Mesothelial cell of epicardium (in vitro differentiated cells): ENCODE results near the gene ZBTB24. TPM values are rescaled to one million over a fixed set of nuclear protein-coding genes. Genes with fewer than 3 reads are reported as not detected.
A peak's percentile ranks its signal among the peaks of the same experiment; 100 is the strongest.

Source experiments
- DNase-seq, 2 experiments: peaks; one replicate each; pipeline ENCODE4 v3.0.0; 2021; ENCODE audit warnings: low spot score in 2 of 2; ENCODE audit not compliant: unreplicated experiment in 2 of 2
- H3K27ac Mint-ChIP-seq: 2 replicates; pipeline ENCODE4 v1.8.0; 2021; ENCODE audit warnings: mixed read lengths
- H3K27me3 Mint-ChIP-seq: 2 replicates; pipeline ENCODE4 v1.8.0; 2021; ENCODE audit warnings: low read depth, mixed read lengths
- H3K36me3 Mint-ChIP-seq: 2 replicates; pipeline ENCODE4 v1.8.0; 2021; ENCODE audit warnings: mixed read lengths
- H3K4me1 Mint-ChIP-seq: 2 replicates; pipeline ENCODE4 v1.8.0; 2021; ENCODE audit warnings: mixed read lengths
- H3K4me3 Mint-ChIP-seq: 2 replicates; pipeline ENCODE4 v1.8.0; 2021; ENCODE audit warnings: mild to moderate bottlenecking, moderate library complexity, mixed read lengths
- H3K9me3 Mint-ChIP-seq: 2 replicates; pipeline ENCODE4 v1.8.0; 2021; ENCODE audit warnings: mixed read lengths
- total RNA-seq: library from RNA; stranded (reverse); gene quantifications from 3 replicates; pipeline ENCODE4 v1.2.1, GENCODE V29; 2021
- TF ChIP-seq, protein P1 (sequence below): fragments of 200-600 bp; sonication (generic); IDR thresholded peaks from one replicate; pipeline ENCODE4 v1.5.0; 2021; ENCODE audit warnings: antibody characterized with exemption; ENCODE audit not compliant: unreplicated experiment

The ZBTB24 gene
- total RNA-seq, 1 donor from 2014 or later, result 9.1 TPM

DNA sequence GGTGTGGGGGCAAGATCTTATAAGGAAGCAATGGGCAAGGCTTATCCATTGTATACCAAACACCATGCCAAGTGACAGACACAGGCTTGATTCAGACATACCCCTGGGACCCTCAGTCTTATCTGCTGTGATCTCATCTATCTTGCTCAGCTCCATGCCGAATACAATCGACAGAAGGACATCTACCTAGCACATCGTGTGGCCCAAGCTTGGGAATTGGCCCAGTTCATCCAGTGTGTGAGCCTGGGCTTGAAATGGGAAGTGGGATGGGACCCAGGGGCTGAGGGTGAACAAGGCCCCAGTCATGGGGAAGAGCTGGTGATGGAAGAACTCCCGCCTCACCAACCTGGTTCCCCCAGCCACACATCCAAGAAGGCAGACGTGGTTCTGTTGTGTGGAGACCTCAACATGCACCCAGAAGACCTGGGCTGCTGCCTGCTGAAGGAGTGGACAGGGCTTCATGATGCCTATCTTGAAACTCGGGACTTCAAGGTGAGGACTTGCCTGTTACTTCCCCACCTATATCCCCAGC, 40.6 kb downstream of the ZBTB24 start:
- Mint-ChIP-seq H3K36me3 (peaks cover 5% of the 10 kb centered on the region), H3K27me3 (no peaks in the 10 kb centered on the region), H3K4me1 (peaks cover 18% of the 10 kb centered on the region), H3K4me3 (peak overlapping the region; percentile 94), H3K27ac (no peak overlapping the region), H3K9me3 (no peaks in the 10 kb centered on the region)
- DNase-seq, result no peak
- TF ChIP-seq, protein P1, sequence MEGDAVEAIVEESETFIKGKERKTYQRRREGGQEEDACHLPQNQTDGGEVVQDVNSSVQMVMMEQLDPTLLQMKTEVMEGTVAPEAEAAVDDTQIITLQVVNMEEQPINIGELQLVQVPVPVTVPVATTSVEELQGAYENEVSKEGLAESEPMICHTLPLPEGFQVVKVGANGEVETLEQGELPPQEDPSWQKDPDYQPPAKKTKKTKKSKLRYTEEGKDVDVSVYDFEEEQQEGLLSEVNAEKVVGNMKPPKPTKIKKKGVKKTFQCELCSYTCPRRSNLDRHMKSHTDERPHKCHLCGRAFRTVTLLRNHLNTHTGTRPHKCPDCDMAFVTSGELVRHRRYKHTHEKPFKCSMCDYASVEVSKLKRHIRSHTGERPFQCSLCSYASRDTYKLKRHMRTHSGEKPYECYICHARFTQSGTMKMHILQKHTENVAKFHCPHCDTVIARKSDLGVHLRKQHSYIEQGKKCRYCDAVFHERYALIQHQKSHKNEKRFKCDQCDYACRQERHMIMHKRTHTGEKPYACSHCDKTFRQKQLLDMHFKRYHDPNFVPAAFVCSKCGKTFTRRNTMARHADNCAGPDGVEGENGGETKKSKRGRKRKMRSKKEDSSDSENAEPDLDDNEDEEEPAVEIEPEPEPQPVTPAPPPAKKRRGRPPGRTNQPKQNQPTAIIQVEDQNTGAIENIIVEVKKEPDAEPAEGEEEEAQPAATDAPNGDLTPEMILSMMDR, result no peak

DNA sequence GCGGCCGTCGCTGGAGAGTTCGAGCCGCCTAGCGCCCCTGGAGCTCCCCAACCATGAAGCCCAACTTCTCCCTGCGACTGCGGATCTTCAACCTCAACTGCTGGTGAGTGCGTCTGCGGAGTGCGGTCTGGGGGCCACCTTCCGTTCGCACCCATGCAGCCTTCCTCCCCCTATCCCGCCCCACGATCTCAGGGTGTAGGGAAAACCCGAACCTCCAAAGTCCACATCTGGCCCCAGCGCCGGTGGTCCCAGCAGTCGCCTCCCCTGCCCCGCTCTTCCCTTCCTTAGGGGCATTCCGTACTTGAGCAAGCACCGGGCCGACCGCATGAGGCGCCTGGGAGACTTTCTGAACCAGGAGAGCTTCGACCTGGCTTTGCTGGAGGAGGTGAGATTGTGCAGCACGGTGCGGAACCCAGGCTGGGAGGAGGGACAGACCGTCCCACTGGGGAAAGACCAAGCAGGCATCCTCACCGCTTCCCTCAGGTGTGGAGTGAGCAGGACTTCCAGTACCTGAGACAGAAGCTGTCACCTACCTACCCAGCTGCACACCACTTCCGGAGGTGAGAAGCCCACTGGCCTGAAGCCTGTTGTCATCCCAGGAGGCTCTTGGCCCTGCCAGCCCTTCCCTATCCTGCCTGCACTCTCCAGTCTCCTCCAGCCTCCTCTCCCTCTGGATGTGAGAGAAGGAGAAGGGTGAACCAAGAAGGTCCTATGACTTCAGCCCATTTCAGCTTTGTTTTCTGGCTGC, 41.8 kb downstream of the ZBTB24 start:
- peak overlapping the region; percentile 96 for H3K27ac Mint-ChIP-seq
- peaks cover 5% of the 10 kb centered on the region for H3K36me3 Mint-ChIP-seq
- peak overlapping the region; percentile 94 for H3K4me3 Mint-ChIP-seq
- DNase-seq, result peak in 1 of 2 experiments; percentile 60
- no peaks in the 10 kb centered on the region for H3K27me3 Mint-ChIP-seq
- TF ChIP-seq, protein P1, result no peak
- H3K4me1 Mint-ChIP-seq, result peaks cover 18% of the 10 kb centered on the region
- no peaks in the 10 kb centered on the region for H3K9me3 Mint-ChIP-seq

DNA sequence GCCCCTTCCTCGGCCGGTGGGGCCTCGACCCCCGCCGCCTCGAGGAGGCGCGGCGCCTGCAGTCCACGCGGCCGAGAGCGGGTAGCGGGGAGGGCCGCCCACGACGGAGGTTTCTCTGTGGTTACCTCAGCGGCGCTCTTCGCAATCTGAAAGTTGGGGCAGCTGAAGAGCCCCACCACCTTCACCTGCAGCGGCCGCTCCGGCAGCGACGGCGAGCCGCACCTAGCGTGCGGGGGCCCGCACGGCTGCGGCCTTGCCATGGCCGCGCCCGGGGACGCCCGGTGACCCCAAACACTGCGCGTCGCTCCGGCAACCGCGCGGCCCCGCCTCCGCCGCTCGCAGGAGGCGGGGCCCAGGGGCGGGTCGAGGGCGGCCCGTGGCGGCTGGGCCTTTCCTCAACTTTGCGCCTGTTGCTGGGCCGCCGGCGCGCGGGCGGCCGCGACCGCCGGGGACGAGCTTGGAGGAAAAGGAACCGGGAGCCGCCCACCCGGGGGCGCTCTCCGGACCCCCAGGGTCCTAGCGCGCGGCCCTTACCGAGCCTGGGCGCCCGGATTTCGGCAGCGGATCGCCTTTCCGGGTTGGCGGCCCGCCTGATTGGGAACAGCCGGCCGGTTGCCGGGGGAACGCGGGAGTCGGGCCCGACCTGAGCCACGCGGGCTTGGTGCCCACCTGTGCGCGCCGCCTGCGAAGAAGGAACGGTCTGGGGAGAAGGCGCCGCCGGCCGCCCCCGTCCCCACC, 42.5 kb downstream of the ZBTB24 start, which contains the start of the genes PPIL6 and SMPD2:
Gene PPIL6 (minus strand): TSS at position 298 of the 738 bp plus-strand sequence. CDS start 38 bp downstream, at position 260.
Gene SMPD2 (plus strand): TSS at position 394 of the 738 bp plus-strand sequence. CDS start 398 bp downstream, outside the sequence.
- H3K27me3 Mint-ChIP-seq, result no peaks in the 10 kb centered on the region
- H3K27ac Mint-ChIP-seq, result peak within 1 kb of the TSS; percentile 96
- DNase-seq, result peak; percentile 74 to 81
- H3K9me3 Mint-ChIP-seq, result no peaks in the 10 kb centered on the region
- TF ChIP-seq, protein P1, result peak; percentile 14
- peaks cover 18% of the 10 kb centered on the region for H3K4me1 Mint-ChIP-seq
- peak within 1 kb of the TSS; percentile 94 for H3K4me3 Mint-ChIP-seq
- peaks cover 2% of the 10 kb centered on the region for H3K36me3 Mint-ChIP-seq

DNA sequence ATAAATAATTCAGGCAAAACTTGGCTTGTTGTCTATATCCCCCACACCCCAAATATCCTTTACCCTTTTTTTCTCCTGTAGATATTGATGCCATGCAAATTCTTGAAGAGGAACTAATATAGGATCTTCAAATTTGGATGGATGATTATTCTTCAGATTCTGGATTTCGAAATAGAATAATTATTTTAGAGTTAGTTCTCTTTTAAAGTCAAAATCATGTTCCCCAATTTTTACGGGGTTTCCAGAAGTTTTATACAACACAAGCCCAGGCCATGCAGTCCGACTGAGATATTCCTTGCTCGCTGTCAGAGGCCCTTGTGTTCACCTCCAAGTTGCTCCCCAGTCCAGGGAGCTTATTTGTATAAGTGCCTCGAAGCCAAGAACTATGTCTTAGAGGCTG, 47.0 kb downstream of the ZBTB24 start:
- no peak overlapping the region for H3K4me3 Mint-ChIP-seq
- no peak for DNase-seq
- TF ChIP-seq, protein P1, result no peak
- H3K36me3 Mint-ChIP-seq, result peaks cover 3% of the 10 kb centered on the region
- no peaks in the 10 kb centered on the region for H3K27me3 Mint-ChIP-seq
- H3K27ac Mint-ChIP-seq, result no peak overlapping the region
- no peaks in the 10 kb centered on the region for H3K9me3 Mint-ChIP-seq
- H3K4me1 Mint-ChIP-seq, result peaks cover 4% of the 10 kb centered on the region

DNA sequence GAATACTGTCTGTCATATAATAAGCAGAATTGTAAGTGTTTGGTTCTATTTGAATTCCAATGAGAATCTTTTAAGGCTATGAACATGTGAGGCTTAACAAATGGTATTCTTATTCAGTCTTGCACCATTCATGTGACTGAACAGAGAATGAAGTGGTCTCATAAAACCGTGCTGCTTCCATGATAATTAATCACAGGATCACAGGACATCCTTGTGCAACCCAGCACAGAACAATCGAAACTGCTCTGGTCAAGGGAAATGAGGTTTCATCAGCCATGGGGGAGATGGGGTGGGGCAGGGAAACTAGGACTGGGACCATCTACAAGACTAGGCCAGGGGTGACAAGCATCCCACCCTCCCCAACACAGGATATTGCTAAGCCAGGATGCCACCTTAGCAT, 48.6 kb downstream of the ZBTB24 start:
- no peaks in the 10 kb centered on the region for H3K9me3 Mint-ChIP-seq
- no peak for DNase-seq
- TF ChIP-seq, protein P1, result no peak
- no peak overlapping the region for H3K4me3 Mint-ChIP-seq
- H3K36me3 Mint-ChIP-seq, result peaks cover 3% of the 10 kb centered on the region
- H3K27me3 Mint-ChIP-seq, result no peaks in the 10 kb centered on the region
- H3K27ac Mint-ChIP-seq, result no peak overlapping the region
- peaks cover under 1% of the 10 kb centered on the region for H3K4me1 Mint-ChIP-seq
